Activated CD4-positive, alpha-beta memory T cell treated with anti-CD3 and anti-CD28 coated beads, Interleukin-2, amount 10 ng/mL, durations not matched to agents 7 days and 5 days (primary cell): ENCODE data around the gene IGFBP2. TPM values are rescaled to one million over a fixed set of nuclear protein-coding genes. Genes with fewer than 3 reads are reported as not detected.
A peak's percentile ranks its signal among the peaks of the same experiment; 100 is the strongest.

Experiments used
- CTCF ChIA-PET: fragments of 350-600 bp; sonication (Branson Sonifier 250); formaldehyde crosslinking; loops from one replicate; lab custom pipeline; 2021; ENCODE audit warnings: antibody characterized with exemption, inconsistent platforms; lab: Charles Lee
- POLR2A ChIA-PET: fragments of 350-600 bp; sonication (Branson Sonifier 250); formaldehyde crosslinking; loops from one replicate; lab custom pipeline; 2021; ENCODE audit warnings: antibody characterized with exemption; lab: Charles Lee
- DNase-seq: peaks from one replicate; pipeline ENCODE4 v3.0.0-alpha.2; 2020
- H3K27ac Mint-ChIP-seq: one replicate; pipeline ENCODE4 v1.8.0; 2021; ENCODE audit warnings: mild to moderate bottlenecking, mixed read lengths
- H3K27me3 Mint-ChIP-seq: one replicate; pipeline ENCODE4 v1.8.0; 2021; ENCODE audit warnings: mixed read lengths
- H3K36me3 Mint-ChIP-seq: one replicate; pipeline ENCODE4 v1.8.0; 2021; ENCODE audit warnings: low read depth, mixed read lengths
- H3K4me1 Mint-ChIP-seq: one replicate; pipeline ENCODE4 v1.8.0; 2021; ENCODE audit warnings: mixed read lengths
- H3K4me3 Mint-ChIP-seq: one replicate; pipeline ENCODE4 v1.8.0; 2021; ENCODE audit warnings: mild to moderate bottlenecking, mixed read lengths
- H3K9me3 Mint-ChIP-seq: one replicate; pipeline ENCODE4 v1.8.0; 2021; ENCODE audit warnings: mixed read lengths
- total RNA-seq, 2 experiments: library from RNA; stranded (reverse); gene quantifications; one replicate each; pipeline ENCODE4 v1.2.3, GENCODE V29; 2021

The IGFBP2 gene
- total RNA-seq, 2 experiments from 2014 or later: 0.83 to 1.2 TPM

GRCh38 chr2:216690456-216690852 lies 57.2 kb downstream of the IGFBP2 start:
- ChIA-PET POLR2A (no interaction called here), CTCF (no interaction called here)
- H3K9me3 Mint-ChIP-seq: no peaks in the 10 kb centered on the region
- DNase-seq: no peak
- H3K27me3 Mint-ChIP-seq: peaks cover 62% of the 10 kb centered on the region
- no peak overlapping the region for H3K27ac Mint-ChIP-seq
- peaks cover 22% of the 10 kb centered on the region for H3K4me1 Mint-ChIP-seq
- H3K4me3 Mint-ChIP-seq: no peak overlapping the region
- H3K36me3 Mint-ChIP-seq: no peaks in the 10 kb centered on the region

GRCh38 chr2:216690853-216691741 lies 57.9 kb downstream of the IGFBP2 start:
- peaks cover 22% of the 10 kb centered on the region for H3K4me1 Mint-ChIP-seq
- CTCF ChIA-PET: interaction anchor here (0.7 kb wide), 1 partner anchor 577 kb away, joined by 4 read pairs; no protein-coding TSS in a partner anchor

GRCh38 chr2:216692636-216693413 lies 59.6 kb downstream of the IGFBP2 start:
- POLR2A ChIA-PET: no interaction called here
- CTCF ChIA-PET: interaction anchor here (0.7 to 1.6 kb wide), 4 partner anchors 11 to 1020 kb away, joined by 3 to 5 read pairs (median 3); no protein-coding TSS in a partner anchor
- H3K4me1 Mint-ChIP-seq: peaks cover 22% of the 10 kb centered on the region
- H3K9me3 Mint-ChIP-seq: no peaks in the 10 kb centered on the region
- H3K4me3 Mint-ChIP-seq: peak overlapping the region; percentile 65
- no peak overlapping the region for H3K27ac Mint-ChIP-seq
- peaks cover 73% of the 10 kb centered on the region for H3K27me3 Mint-ChIP-seq
- no peaks in the 10 kb centered on the region for H3K36me3 Mint-ChIP-seq
- peak; percentile 61 for DNase-seq

More at GRCh38 chr2:216690853-216691741, 57.9 kb downstream of the IGFBP2 start:
- H3K4me3 Mint-ChIP-seq: peak overlapping the region; percentile 43
- H3K27me3 Mint-ChIP-seq: peaks cover 64% of the 10 kb centered on the region
- POLR2A ChIA-PET: no interaction called here
- H3K36me3 Mint-ChIP-seq: no peaks in the 10 kb centered on the region
- H3K9me3 Mint-ChIP-seq: no peaks in the 10 kb centered on the region
- H3K27ac Mint-ChIP-seq: no peak overlapping the region
- no peak for DNase-seq

GRCh38 chr2:216693414-216694080 lies 60.3 kb downstream of the IGFBP2 start:
- Mint-ChIP-seq H3K36me3 (no peaks in the 10 kb centered on the region), H3K27me3 (peaks cover 73% of the 10 kb centered on the region), H3K4me3 (peak overlapping the region; percentile 33), H3K27ac (no peak overlapping the region), H3K4me1 (peaks cover 22% of the 10 kb centered on the region), H3K9me3 (no peaks in the 10 kb centered on the region)
- no peak for DNase-seq
- ChIA-PET POLR2A (no interaction called here), CTCF (interaction anchor here (0.6 to 1.6 kb wide), 6 partner anchors 11 to 1020 kb away, joined by 3 to 5 read pairs (median 4); no protein-coding TSS in a partner anchor)

DNA sequence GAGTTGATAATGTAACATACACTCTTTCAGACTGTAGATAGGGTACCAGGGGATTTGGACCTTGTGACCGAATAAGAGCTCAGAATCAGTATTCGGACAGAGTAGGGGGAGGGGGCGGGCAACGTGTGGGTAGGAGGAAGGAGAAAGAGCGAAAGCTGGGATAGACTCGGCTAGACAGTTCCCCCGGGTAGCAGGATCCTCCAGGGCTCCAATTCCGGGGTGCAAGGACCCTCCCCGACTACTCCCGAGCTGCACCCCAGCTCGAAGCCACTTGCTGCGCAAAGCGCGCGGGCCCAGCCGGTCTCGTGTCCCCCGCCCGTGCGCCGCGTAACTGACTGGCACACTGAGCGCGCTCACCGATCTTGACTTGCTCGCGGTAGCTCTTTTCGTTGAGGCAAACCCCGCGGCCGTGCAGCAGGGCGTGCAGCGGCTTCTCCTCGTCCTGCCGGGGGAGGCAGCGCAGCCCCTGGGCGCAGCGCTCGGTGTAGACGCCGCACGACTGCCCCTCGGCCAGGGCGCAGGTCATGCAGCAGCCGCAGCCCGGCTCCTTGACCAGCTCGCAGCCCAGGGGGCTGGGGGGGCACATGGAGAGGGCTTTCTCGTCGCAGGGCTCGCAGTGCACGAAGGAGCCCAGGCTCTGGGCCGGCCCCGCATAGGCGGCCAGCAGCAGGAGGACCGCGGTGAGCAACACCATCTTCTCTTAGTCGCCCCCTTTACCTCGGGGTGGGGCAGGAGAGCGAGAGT lies 61.0 kb downstream of the IGFBP2 start:
- H3K27me3 Mint-ChIP-seq: peaks cover 69% of the 10 kb centered on the region

DNA sequence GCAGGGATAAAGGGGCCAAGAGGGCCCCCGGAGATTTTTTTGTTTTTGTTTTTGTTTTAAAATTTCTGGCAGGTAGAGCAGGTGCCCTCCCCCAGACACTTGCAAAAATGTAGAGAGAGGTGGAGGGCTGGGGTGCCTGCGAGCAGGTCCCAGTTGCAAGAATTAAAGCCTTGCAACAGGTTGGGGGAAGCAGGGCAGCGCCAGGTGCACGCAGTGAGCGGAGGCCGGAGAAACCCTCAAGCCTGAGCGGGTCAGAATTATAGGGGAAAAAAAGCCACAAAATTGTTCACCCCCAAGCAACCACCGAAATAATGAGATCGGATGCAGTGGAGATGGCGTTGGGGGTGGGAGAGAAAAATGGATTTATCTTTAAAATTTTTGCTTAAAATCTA lies 61.6 kb downstream of the IGFBP2 start:
- Mint-ChIP-seq H3K27ac (no peak overlapping the region), H3K36me3 (no peaks in the 10 kb centered on the region), H3K4me1 (peaks cover 22% of the 10 kb centered on the region), H3K4me3 (no peak overlapping the region), H3K27me3 (peaks cover 63% of the 10 kb centered on the region), H3K9me3 (no peaks in the 10 kb centered on the region)
- POLR2A ChIA-PET: no interaction called here
- CTCF ChIA-PET: interaction anchor here (1.3 kb wide), 1 partner anchor 12 kb away, joined by 4 read pairs; no protein-coding TSS in a partner anchor
- DNase-seq: no peak

More for the DNA sequence above, 61.0 kb downstream of the IGFBP2 start:
- Mint-ChIP-seq H3K4me3 (peak overlapping the region; percentile 5), H3K9me3 (no peaks in the 10 kb centered on the region), H3K4me1 (peaks cover 22% of the 10 kb centered on the region), H3K36me3 (no peaks in the 10 kb centered on the region), H3K27ac (no peak overlapping the region)
- DNase-seq: peak; percentile 31
- CTCF ChIA-PET: interaction anchor here (0.6 to 1.6 kb wide), 5 partner anchors 11 to 1019 kb away, joined by 3 to 5 read pairs (median 4); no protein-coding TSS in a partner anchor
- POLR2A ChIA-PET: no interaction called here

GRCh38 chr2:216695401-216695821 lies 62.2 kb downstream of the IGFBP2 start, which contains the start of gene IGFBP5:
IGFBP5 (minus strand) TSS chr2:216695549; CDS start chr2:216694775, 774 bp downstream.
- H3K27ac Mint-ChIP-seq: no peak within 1 kb of the TSS
- DNase-seq: no peak
- ChIA-PET POLR2A (interaction anchor here (0.9 kb wide), 1 partner anchor 527 kb away, joined by 3 read pairs; no protein-coding TSS in a partner anchor), CTCF (no interaction called here)
- H3K4me1 Mint-ChIP-seq: peaks cover 22% of the 10 kb centered on the region
- H3K36me3 Mint-ChIP-seq: no peaks in the 10 kb centered on the region
- no peaks in the 10 kb centered on the region for H3K9me3 Mint-ChIP-seq
- peaks cover 58% of the 10 kb centered on the region for H3K27me3 Mint-ChIP-seq
- no peak within 1 kb of the TSS for H3K4me3 Mint-ChIP-seq

GRCh38 chr2:216696321-216696720 lies 63.1 kb downstream of the IGFBP2 start:
- H3K9me3 Mint-ChIP-seq: no peaks in the 10 kb centered on the region
- peaks cover 19% of the 10 kb centered on the region for H3K4me1 Mint-ChIP-seq
- no peak overlapping the region for H3K27ac Mint-ChIP-seq
- CTCF ChIA-PET: interaction anchor here (1.3 kb wide), 1 partner anchor 411 kb away, joined by 3 read pairs; no protein-coding TSS in a partner anchor
- DNase-seq: no peak
- H3K27me3 Mint-ChIP-seq: peaks cover 53% of the 10 kb centered on the region
- no peak overlapping the region for H3K4me3 Mint-ChIP-seq
- H3K36me3 Mint-ChIP-seq: no peaks in the 10 kb centered on the region
- POLR2A ChIA-PET: interaction anchor here (0.9 kb wide), 1 partner anchor 526 kb away, joined by 3 read pairs; no protein-coding TSS in a partner anchor

- POLR2A ChIA-PET: no interaction called here
- CTCF ChIA-PET: interaction anchor here (1.3 kb wide), 1 partner anchor 410 kb away, joined by 3 read pairs; no protein-coding TSS in a partner anchor
- Mint-ChIP-seq H3K27me3 (peaks cover 49% of the 10 kb centered on the region), H3K9me3 (no peaks in the 10 kb centered on the region), H3K27ac (no peak overlapping the region), H3K36me3 (no peaks in the 10 kb centered on the region), H3K4me1 (peaks cover 15% of the 10 kb centered on the region), H3K4me3 (no peak overlapping the region)
- DNase-seq: no peak
Observed at GRCh38 chr2:216696751-216697560, 63.7 kb downstream of the IGFBP2 start.

DNA sequence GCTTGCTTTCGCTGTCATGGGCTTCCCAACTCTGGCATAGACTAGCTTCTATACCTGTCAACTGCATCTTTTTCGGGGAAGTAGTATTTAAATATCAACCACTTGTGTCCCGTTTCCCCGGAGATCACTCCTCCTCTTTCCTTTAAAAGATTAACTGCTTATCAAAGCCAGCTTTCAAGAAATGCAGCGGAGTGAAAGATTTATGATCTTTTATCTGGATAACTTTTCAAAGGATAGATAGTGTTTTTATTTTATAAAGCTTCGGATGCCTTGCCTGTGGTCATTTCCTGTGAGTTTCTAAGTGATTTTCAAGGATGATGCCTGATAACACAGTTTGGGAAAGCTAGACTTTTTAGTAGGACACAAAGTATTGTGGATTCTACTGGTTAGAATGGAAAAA lies 65.1 kb downstream of the IGFBP2 start:
- Mint-ChIP-seq H3K4me3 (no peak overlapping the region), H3K9me3 (no peaks in the 10 kb centered on the region), H3K4me1 (peaks cover 6% of the 10 kb centered on the region), H3K27me3 (peaks cover 41% of the 10 kb centered on the region), H3K27ac (no peak overlapping the region), H3K36me3 (no peaks in the 10 kb centered on the region)
- ChIA-PET CTCF (interaction anchor here (0.6 to 1.7 kb wide), 4 partner anchors 9 to 444 kb away, joined by 3 to 8 read pairs (median 3); no protein-coding TSS in a partner anchor), POLR2A (no interaction called here)
- DNase-seq: no peak

GRCh38 chr2:216698895-216699294 lies 65.7 kb downstream of the IGFBP2 start:
- no peak for DNase-seq
- CTCF ChIA-PET: interaction anchor here (0.6 to 1.7 kb wide), 4 partner anchors 10 to 444 kb away, joined by 3 to 8 read pairs (median 3); no protein-coding TSS in a partner anchor

More at GRCh38 chr2:216698895-216699294, 65.7 kb downstream of the IGFBP2 start:
- Mint-ChIP-seq H3K27me3 (peaks cover 35% of the 10 kb centered on the region), H3K4me3 (no peak overlapping the region), H3K4me1 (peaks cover 3% of the 10 kb centered on the region), H3K36me3 (no peaks in the 10 kb centered on the region), H3K9me3 (no peaks in the 10 kb centered on the region), H3K27ac (no peak overlapping the region)
- POLR2A ChIA-PET: no interaction called here
